Liver (tissue), 9 donors: ENCODE data around the gene CNTF. TPM values are rescaled to one million over a fixed set of nuclear protein-coding genes. Genes with fewer than 3 reads are reported as not detected.

Experiments used
- DNase-seq: peaks from one replicate; pipeline ENCODE4 v3.0.0-alpha.2; 2017; ENCODE audit warnings: low spot score
- H3K27ac ChIP-seq, 2 donors: one replicate each; pipeline ENCODE4 v1.7.0; 2013; ENCODE audit warnings: inconsistent platforms in 2 of 2, low read length in 2 of 2, control low read depth in 1 of 2, low read depth in 1 of 2, mild to moderate bottlenecking in 1 of 2
- H3K27me3 ChIP-seq, 4 donors: one replicate each; pipeline versions ENCODE4 v1.6.1 to v1.7.0; 2013; ENCODE audit warnings: low read length in 3 of 4, inconsistent platforms in 1 of 4, mild to moderate bottlenecking in 1 of 4, moderate library complexity in 1 of 4; ENCODE audit not compliant: control insufficient read depth in 4 of 4, insufficient read depth in 4 of 4
- H3K36me3 ChIP-seq, 4 donors: one replicate each; pipeline versions ENCODE4 v1.6.1 to v1.7.0; 2013; ENCODE audit warnings: low read length in 3 of 4, mild to moderate bottlenecking in 3 of 4, low read depth in 1 of 4, moderate library complexity in 1 of 4; ENCODE audit not compliant: control insufficient read depth in 4 of 4, insufficient read depth in 3 of 4
- H3K4me1 ChIP-seq, 4 donors: one replicate each; pipeline versions ENCODE4 v1.6.1 to v1.7.0; 2013; ENCODE audit warnings: low read length in 3 of 4, mild to moderate bottlenecking in 3 of 4, moderate library complexity in 1 of 4; ENCODE audit not compliant: control insufficient read depth in 4 of 4, insufficient read depth in 4 of 4
- H3K4me3 ChIP-seq, 3 donors: one replicate each; pipeline versions ENCODE4 v1.6.1 to v1.7.0; 2013; ENCODE audit warnings: low read length in 3 of 3, control low read depth in 1 of 3, low read depth in 1 of 3, mild to moderate bottlenecking in 1 of 3
- H3K9ac ChIP-seq, 2 donors: one replicate each; pipeline ENCODE4 v1.7.0; 2013; ENCODE audit warnings: low read length in 2 of 2, mild to moderate bottlenecking in 2 of 2, moderate library complexity in 2 of 2, control low read depth in 1 of 2, low read depth in 1 of 2
- H3K9me3 ChIP-seq, 4 donors: one replicate each; pipeline versions ENCODE4 v1.6.1 to v1.7.0; 2013; ENCODE audit warnings: low read length in 3 of 4; ENCODE audit not compliant: control insufficient read depth in 4 of 4
- ATF3 ChIP-seq: IDR thresholded peaks from 2 replicates; pipeline ENCODE4 v1.6.1; 2016; ENCODE audit warnings: antibody characterized with exemption
- CTCF ChIP-seq: fragments of 150-350 bp; IDR thresholded peaks from 2 replicates; pipeline ENCODE4 v1.5.1; 2017; ENCODE audit warnings: improper control_type of control experiment, low read depth, low read length; ENCODE audit not compliant: missing input control
- FOXA1 ChIP-seq: IDR thresholded peaks from 2 replicates; pipeline ENCODE4 v1.6.1; 2016; ENCODE audit warnings: antibody characterized with exemption
- GABPA ChIP-seq, 2 donors: IDR thresholded peaks in 1 of 2; conservative IDR thresholded peaks in 1 of 2; 2 replicates each; pipeline ENCODE4 v1.6.1; 2016; ENCODE audit warnings: antibody characterized with exemption in 2 of 2, mild to moderate bottlenecking in 1 of 2, moderate library complexity in 1 of 2
- JUND ChIP-seq, 2 donors: IDR thresholded peaks; 2 replicates each; pipeline ENCODE4 v1.6.1; 2016; ENCODE audit warnings: antibody characterized with exemption in 2 of 2
- MAX ChIP-seq: IDR thresholded peaks from 2 replicates; pipeline ENCODE4 v1.6.1; 2016; ENCODE audit warnings: antibody characterized with exemption
- NR2F2 ChIP-seq: IDR thresholded peaks from 2 replicates; pipeline ENCODE4 v1.6.1; 2016; ENCODE audit warnings: antibody characterized with exemption
- RAD21 ChIP-seq, 2 donors: IDR thresholded peaks; 2 replicates each; pipeline ENCODE4 v1.6.1; 2016; ENCODE audit warnings: antibody characterized with exemption in 2 of 2, mild to moderate bottlenecking in 2 of 2
- REST ChIP-seq: IDR thresholded peaks from 2 replicates; pipeline ENCODE4 v1.6.1; 2016; ENCODE audit warnings: antibody characterized with exemption, mild to moderate bottlenecking
- WGBS: extraction: QIAGEN DNeasy Blood & Tissue Kit; methylation state at CpG from one replicate; pipeline ENCODE4 v1.1.7; 2013; 5-methylcytosine and 5-hydroxymethylcytosine counted together
- polyA plus RNA-seq, 2 donors: library from polyadenylated mRNA; stranded (reverse) in 1 of 2; unstranded in 1 of 2; fragments of 200-250 nt in 1 of 2; fragments of >200 nt in 1 of 2; fragmentation: Nextera tagmentation in 1 of 2; extraction: Ambion mirVana in 1 of 2; gene quantifications; one replicate each; pipeline versions ENCODE4 v1.2.1 to v1.2.3, GENCODE V29; 2013 to 2015
- total RNA-seq, 2 donors: library from RNA; depleted of rRNA; stranded (reverse); fragments of >200 nt; gene quantifications; one replicate each; pipeline ENCODE4 v1.2.3, GENCODE V29; 2014
- donor health status: healthy.
- donor health status: healthy.
- donor health status: healthy.
- donor health status: healthy.
- donor health status: healthy.

The CNTF gene
- total and polyA plus RNA-seq, 4 donors = 0.18 to 3.8 (median 0.66) TPM

GRCh38 chr11:58641341-58641740 is 18.9 kb downstream of the CNTF start:
- H3K27me3 ChIP-seq = no peaks in the 10 kb centered on the region
- no peaks in the 10 kb centered on the region for H3K9me3 ChIP-seq
- H3K4me3 ChIP-seq = no peak overlapping the region
- H3K9ac ChIP-seq = no peak overlapping the region
- 77% methylated on average over 3 of the region's 3 CpGs for WGBS
- TF ChIP-seq FOXA1 (no peak), CTCF (no peak), REST (no peak), MAX (no peak)
- H3K36me3 ChIP-seq = no peaks in the 10 kb centered on the region
- DNase-seq = no peak
- H3K27ac ChIP-seq = no peak overlapping the region
- H3K4me1 ChIP-seq = no peaks in the 10 kb centered on the region

GRCh38 chr11:58641803-58642581 is 19.5 kb downstream of the CNTF start:
- 75% methylated on average over 7 of the region's 7 CpGs for WGBS
- no peak for TF ChIP-seq ATF3
- TF ChIP-seq JUND (IDR thresholded peaks at IDR 0.05) = no peak
- no peak for TF ChIP-seq FOXA1
- no peak for TF ChIP-seq MAX
- no peak for TF ChIP-seq NR2F2
- TF ChIP-seq CTCF = no peak
- TF ChIP-seq GABPA (IDR thresholded peaks at IDR 0.05 in 1 of 2, conservative IDR thresholded peaks at IDR 0.05 in 1 of 2) = no peak
- TF ChIP-seq RAD21 (IDR thresholded peaks at IDR 0.05) = no peak
- no peaks in the 10 kb centered on the region for H3K9me3 ChIP-seq
- no peaks in the 10 kb centered on the region for H3K36me3 ChIP-seq
- no peak overlapping the region for H3K9ac ChIP-seq
- no peak overlapping the region for H3K27ac ChIP-seq
- no peak for DNase-seq
- no peaks in the 10 kb centered on the region for H3K4me1 ChIP-seq
- no peak overlapping the region for H3K4me3 ChIP-seq
- no peaks in the 10 kb centered on the region for H3K27me3 ChIP-seq
